Liver (tissue), 9 donors: ENCODE measurements around the gene ZNF563. TPM values are rescaled to one million over a fixed set of nuclear protein-coding genes. Genes with fewer than 3 reads are reported as not detected.
A peak's percentile ranks its signal among the peaks of the same experiment; 100 is the strongest.

ENCODE experiments used
- DNase-seq: peaks from one replicate; pipeline ENCODE4 v3.0.0-alpha.2; 2017; ENCODE audit warnings: low spot score
- H3K27ac ChIP-seq, 2 donors: one replicate each; pipeline ENCODE4 v1.7.0; 2013; ENCODE audit warnings: inconsistent platforms in 2 of 2, low read length in 2 of 2, control low read depth in 1 of 2, low read depth in 1 of 2, mild to moderate bottlenecking in 1 of 2
- H3K27me3 ChIP-seq, 4 donors: one replicate each; pipeline versions ENCODE4 v1.6.1 to v1.7.0; 2013; ENCODE audit warnings: low read length in 3 of 4, inconsistent platforms in 1 of 4, mild to moderate bottlenecking in 1 of 4, moderate library complexity in 1 of 4; ENCODE audit not compliant: control insufficient read depth in 4 of 4, insufficient read depth in 4 of 4
- H3K36me3 ChIP-seq, 4 donors: one replicate each; pipeline versions ENCODE4 v1.6.1 to v1.7.0; 2013; ENCODE audit warnings: low read length in 3 of 4, mild to moderate bottlenecking in 3 of 4, low read depth in 1 of 4, moderate library complexity in 1 of 4; ENCODE audit not compliant: control insufficient read depth in 4 of 4, insufficient read depth in 3 of 4
- H3K4me1 ChIP-seq, 4 donors: one replicate each; pipeline versions ENCODE4 v1.6.1 to v1.7.0; 2013; ENCODE audit warnings: low read length in 3 of 4, mild to moderate bottlenecking in 3 of 4, moderate library complexity in 1 of 4; ENCODE audit not compliant: control insufficient read depth in 4 of 4, insufficient read depth in 4 of 4
- H3K4me3 ChIP-seq, 3 donors: one replicate each; pipeline versions ENCODE4 v1.6.1 to v1.7.0; 2013; ENCODE audit warnings: low read length in 3 of 3, control low read depth in 1 of 3, low read depth in 1 of 3, mild to moderate bottlenecking in 1 of 3
- H3K9ac ChIP-seq, 2 donors: one replicate each; pipeline ENCODE4 v1.7.0; 2013; ENCODE audit warnings: low read length in 2 of 2, mild to moderate bottlenecking in 2 of 2, moderate library complexity in 2 of 2, control low read depth in 1 of 2, low read depth in 1 of 2
- H3K9me3 ChIP-seq, 4 donors: one replicate each; pipeline versions ENCODE4 v1.6.1 to v1.7.0; 2013; ENCODE audit warnings: low read length in 3 of 4; ENCODE audit not compliant: control insufficient read depth in 4 of 4
- ATF3 ChIP-seq: IDR thresholded peaks from 2 replicates; pipeline ENCODE4 v1.6.1; 2016; ENCODE audit warnings: antibody characterized with exemption
- EGR1 ChIP-seq, 2 donors: IDR thresholded peaks; 2 replicates each; pipeline ENCODE4 v1.6.1; 2016 to 2018; ENCODE audit warnings: antibody characterized with exemption in 2 of 2, low read depth in 2 of 2
- FOXA1 ChIP-seq: IDR thresholded peaks from 2 replicates; pipeline ENCODE4 v1.6.1; 2016; ENCODE audit warnings: antibody characterized with exemption
- FOXA2 ChIP-seq: IDR thresholded peaks from 2 replicates; pipeline ENCODE4 v1.6.1; 2016; ENCODE audit warnings: antibody characterized with exemption
- GABPA ChIP-seq, 2 donors: IDR thresholded peaks in 1 of 2; conservative IDR thresholded peaks in 1 of 2; 2 replicates each; pipeline ENCODE4 v1.6.1; 2016; ENCODE audit warnings: antibody characterized with exemption in 2 of 2, mild to moderate bottlenecking in 1 of 2, moderate library complexity in 1 of 2
- HNF4A ChIP-seq, 2 donors: conservative IDR thresholded peaks; 2 replicates each; pipeline ENCODE4 v1.6.1; 2016; ENCODE audit warnings: antibody characterized with exemption in 2 of 2, mild to moderate bottlenecking in 2 of 2
- HNF4G ChIP-seq: IDR thresholded peaks from 2 replicates; pipeline ENCODE4 v1.6.1; 2016; ENCODE audit warnings: antibody characterized with exemption
- JUND ChIP-seq, 2 donors: IDR thresholded peaks; 2 replicates each; pipeline ENCODE4 v1.6.1; 2016; ENCODE audit warnings: antibody characterized with exemption in 2 of 2
- MAX ChIP-seq: IDR thresholded peaks from 2 replicates; pipeline ENCODE4 v1.6.1; 2016; ENCODE audit warnings: antibody characterized with exemption
- NR2F2 ChIP-seq: IDR thresholded peaks from 2 replicates; pipeline ENCODE4 v1.6.1; 2016; ENCODE audit warnings: antibody characterized with exemption
- RAD21 ChIP-seq, 2 donors: IDR thresholded peaks; 2 replicates each; pipeline ENCODE4 v1.6.1; 2016; ENCODE audit warnings: antibody characterized with exemption in 2 of 2, mild to moderate bottlenecking in 2 of 2
- REST ChIP-seq: IDR thresholded peaks from 2 replicates; pipeline ENCODE4 v1.6.1; 2016; ENCODE audit warnings: antibody characterized with exemption, mild to moderate bottlenecking
- RXRA ChIP-seq, 2 donors: IDR thresholded peaks; 2 replicates each; pipeline ENCODE4 v1.6.1; 2017 to 2018; ENCODE audit warnings: antibody characterized with exemption in 2 of 2, mild to moderate bottlenecking in 1 of 2
- SP1 ChIP-seq: IDR thresholded peaks from 2 replicates; pipeline ENCODE4 v1.6.1; 2018; ENCODE audit warnings: antibody characterized with exemption, mild to moderate bottlenecking
- TAF1 ChIP-seq: conservative IDR thresholded peaks from 2 replicates; pipeline ENCODE4 v1.6.1; 2016; ENCODE audit warnings: antibody characterized with exemption, mild to moderate bottlenecking
- YY1 ChIP-seq: IDR thresholded peaks from 2 replicates; pipeline ENCODE4 v1.6.1; 2016; ENCODE audit warnings: antibody characterized with exemption, mild to moderate bottlenecking
- ZBTB33 ChIP-seq: IDR thresholded peaks from 2 replicates; pipeline ENCODE4 v1.6.1; 2016; ENCODE audit warnings: antibody characterized with exemption
- WGBS: extraction: QIAGEN DNeasy Blood & Tissue Kit; methylation state at CpG from one replicate; pipeline ENCODE4 v1.1.7; 2013; 5-methylcytosine and 5-hydroxymethylcytosine counted together
- polyA plus RNA-seq, 2 donors: library from polyadenylated mRNA; stranded (reverse) in 1 of 2; unstranded in 1 of 2; fragments of 200-250 nt in 1 of 2; fragments of >200 nt in 1 of 2; fragmentation: Nextera tagmentation in 1 of 2; extraction: Ambion mirVana in 1 of 2; gene quantifications; one replicate each; pipeline versions ENCODE4 v1.2.1 to v1.2.3, GENCODE V29; 2013 to 2015
- total RNA-seq, 2 donors: library from RNA; depleted of rRNA; stranded (reverse); fragments of >200 nt; gene quantifications; one replicate each; pipeline ENCODE4 v1.2.3, GENCODE V29; 2014
- donor health status: healthy.
- donor health status: healthy.
- donor health status: healthy.
- donor health status: healthy.
- donor health status: healthy.

The ZNF563 gene
- total and polyA plus RNA-seq, 4 donors = 2.5 to 15.8 (median 6.9) TPM

GRCh38 chr19:12272386-12272785 lies 61.0 kb downstream of the ZNF563 start:
- Histone ChIP-seq H3K9me3 (peaks cover 46 to 93% (median 55%) of the 10 kb centered on the region in 4 donors), H3K4me3 (peak overlapping the region in 2 of 3 donors; percentile 66 to 85), H3K27me3 (no peaks in the 10 kb centered on the region), H3K9ac (no peak overlapping the region), H3K27ac (no peak overlapping the region), H3K4me1 (no peaks in the 10 kb centered on the region), H3K36me3 (peaks cover 15 to 72% (median 62%) of the 10 kb centered on the region in 4 donors)
- TF ChIP-seq ZBTB33 (no peak), RXRA (IDR thresholded peaks at IDR 0.05) (no peak), TAF1 (no peak), GABPA (IDR thresholded peaks at IDR 0.05 in 1 of 2, conservative IDR thresholded peaks at IDR 0.05 in 1 of 2) (no peak), JUND (IDR thresholded peaks at IDR 0.05) (no peak), HNF4A (conservative IDR thresholded peaks at IDR 0.05) (no peak), NR2F2 (no peak), YY1 (no peak), SP1 (no peak), REST (no peak), HNF4G (no peak), EGR1 (IDR thresholded peaks at IDR 0.05; ENCODE audit: low read depth in 2 of 2) (no peak), RAD21 (IDR thresholded peaks at IDR 0.05) (no peak), FOXA1 (no peak), MAX (no peak)
- WGBS = 98% methylated on average over 5 of the region's 5 CpGs
- DNase-seq = no peak

DNA sequence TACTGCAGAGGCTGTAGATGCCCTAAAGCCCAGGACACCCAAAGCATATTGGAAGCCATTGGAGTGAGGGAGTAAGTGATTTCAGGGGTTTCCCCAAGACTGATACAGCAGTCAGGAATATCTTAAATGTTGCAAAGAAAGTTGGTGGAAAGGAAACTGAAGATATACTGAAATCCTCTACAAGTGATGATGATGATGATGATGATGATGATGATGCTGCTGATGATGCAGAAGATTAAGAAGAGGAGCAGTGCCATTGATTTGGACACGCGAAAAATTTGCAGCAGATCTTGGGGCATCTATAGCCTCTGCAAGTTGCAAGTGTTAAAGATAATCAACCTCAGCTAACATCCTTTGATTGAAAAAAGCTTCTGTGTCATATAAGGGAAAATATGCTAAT lies 62.6 kb downstream of the ZNF563 start:
- H3K36me3 ChIP-seq = peaks cover 15 to 58% (median 50%) of the 10 kb centered on the region in 4 donors
- 98% methylated on average over 2 of the region's 2 CpGs for WGBS

More for the DNA sequence above, 62.6 kb downstream of the ZNF563 start:
- no peak for DNase-seq
- TF ChIP-seq RAD21 (IDR thresholded peaks at IDR 0.05) = no peak
- TF ChIP-seq REST = no peak
- TF ChIP-seq FOXA2 = no peak
- no peak for TF ChIP-seq GABPA (IDR thresholded peaks at IDR 0.05 in 1 of 2, conservative IDR thresholded peaks at IDR 0.05 in 1 of 2)
- no peak for TF ChIP-seq MAX
- TF ChIP-seq SP1 = no peak
- TF ChIP-seq ATF3 = no peak
- no peak for TF ChIP-seq HNF4A (conservative IDR thresholded peaks at IDR 0.05)
- Histone ChIP-seq H3K27me3 (no peaks in the 10 kb centered on the region), H3K4me3 (peak overlapping the region in 2 of 3 donors; percentile 66 to 85), H3K27ac (no peak overlapping the region), H3K4me1 (no peaks in the 10 kb centered on the region), H3K9me3 (peaks cover 47 to 90% (median 51%) of the 10 kb centered on the region in 4 donors), H3K9ac (no peak overlapping the region)
